WTC11 (cell line): ENCODE results near the gene INTS11. TPM values are rescaled to one million over a fixed set of nuclear protein-coding genes. Genes with fewer than 3 reads are reported as not detected.

ENCODE experiments used
- ATAC-seq: fragments of 200-7000 bp; cut with Tn5 transposase; 2 replicates; pipeline ENCODE4 v1.10.0; 2021; ENCODE audit warnings: mild to moderate bottlenecking, moderate library complexity
- CTCF ChIA-PET: fragments of 300-600 bp; sonication (Branson Sonifier 250); formaldehyde crosslinking; loops from one replicate; lab custom pipeline; 2021; ENCODE audit warnings: antibody characterized with exemption; lab: Charles Lee
- POLR2A ChIA-PET: fragments of 350-600 bp; sonication (Branson Sonifier 250); formaldehyde crosslinking; loops from one replicate; lab custom pipeline; 2021; ENCODE audit warnings: antibody characterized with exemption; lab: Charles Lee
- DNase-seq: peaks from one replicate; pipeline ENCODE4 v3.0.0; 2021; ENCODE audit warnings: low spot score
- H3K27ac Mint-ChIP-seq: 2 replicates; pipeline ENCODE4 v1.8.0; 2021; ENCODE audit warnings: mixed read lengths
- H3K27me3 Mint-ChIP-seq: 2 replicates; pipeline ENCODE4 v1.8.0; 2021; ENCODE audit warnings: low read depth, mild to moderate bottlenecking, moderate library complexity, mixed read lengths
- H3K36me3 Mint-ChIP-seq: 2 replicates; pipeline ENCODE4 v1.8.0; 2021; ENCODE audit warnings: mixed read lengths
- H3K4me1 Mint-ChIP-seq: 2 replicates; pipeline ENCODE4 v1.8.0; 2022; ENCODE audit warnings: mixed read lengths
- H3K4me3 Mint-ChIP-seq: 2 replicates; pipeline ENCODE4 v1.8.0; 2021; ENCODE audit warnings: mild to moderate bottlenecking, moderate library complexity, mixed read lengths
- H3K9me3 Mint-ChIP-seq: 2 replicates; pipeline ENCODE4 v1.8.0; 2021; ENCODE audit warnings: mixed read lengths
- AR ChIP-seq: fragments of 250-450 bp; sonication (Bioruptor Pico); IDR thresholded peaks from 2 replicates; pipeline ENCODE4 v1.9.0; 2021; ENCODE audit warnings: mild to moderate bottlenecking
- ATF3 ChIP-seq: sonication (generic); formaldehyde crosslinking; conservative IDR thresholded peaks from 2 replicates; pipeline ENCODE4 v1.8.1; 2022; ENCODE audit warnings: mild to moderate bottlenecking, missing genetic modification reagents
- CBFB ChIP-seq: sonication (generic); formaldehyde crosslinking; IDR thresholded peaks from 2 replicates; pipeline ENCODE4 v1.8.1; 2022; ENCODE audit warnings: mild to moderate bottlenecking, low read depth, missing genetic modification reagents
- E2F5 ChIP-seq: sonication (generic); formaldehyde crosslinking; IDR thresholded peaks from 2 replicates; pipeline ENCODE4 v1.8.1; 2022; ENCODE audit warnings: mild to moderate bottlenecking, moderate library complexity, missing genetic modification reagents
- ETV6 ChIP-seq: sonication (generic); formaldehyde crosslinking; IDR thresholded peaks from 2 replicates; pipeline ENCODE4 v1.8.1; 2022; ENCODE audit warnings: mild to moderate bottlenecking, missing genetic modification reagents
- GRHL2 ChIP-seq: fragments of 250-450 bp; sonication (Bioruptor Pico); IDR thresholded peaks from 2 replicates; pipeline ENCODE4 v1.8.0; 2022; ENCODE audit warnings: mild to moderate bottlenecking, moderate library complexity; ENCODE audit not compliant: insufficient replicate concordance, severe bottlenecking
- JAZF1 ChIP-seq: fragments of 250-450 bp; sonication (Bioruptor Pico); IDR thresholded peaks from 2 replicates; pipeline ENCODE4 v1.9.0; 2021; ENCODE audit warnings: moderate library complexity, mild to moderate bottlenecking, inconsistent platforms
- JUN ChIP-seq: sonication (generic); formaldehyde crosslinking; IDR thresholded peaks from 2 replicates; pipeline ENCODE4 v1.8.0; 2023; ENCODE audit warnings: mild to moderate bottlenecking, missing genetic modification reagents
- MLX ChIP-seq: sonication (generic); formaldehyde crosslinking; IDR thresholded peaks from 2 replicates; pipeline ENCODE4 v1.8.1; 2023; ENCODE audit warnings: mild to moderate bottlenecking, missing genetic modification reagents, moderate library complexity
- NFE2L1 ChIP-seq: sonication (generic); formaldehyde crosslinking; IDR thresholded peaks from 2 replicates; pipeline ENCODE4 v1.8.1; 2023; ENCODE audit warnings: missing genetic modification reagents
- RELA ChIP-seq: sonication (generic); formaldehyde crosslinking; IDR thresholded peaks from 2 replicates; pipeline ENCODE4 v1.8.1; 2022; ENCODE audit warnings: missing genetic modification reagents, mild to moderate bottlenecking, borderline replicate concordance
- SP1 ChIP-seq: sonication (generic); formaldehyde crosslinking; conservative IDR thresholded peaks from 2 replicates; pipeline ENCODE4 v1.8.1; 2022; ENCODE audit warnings: missing genetic modification reagents
- TEAD4 ChIP-seq: sonication (generic); formaldehyde crosslinking; IDR thresholded peaks from 2 replicates; pipeline ENCODE4 v1.8.0; 2022; ENCODE audit warnings: mild to moderate bottlenecking, missing genetic modification reagents
- TP53 ChIP-seq: sonication (generic); formaldehyde crosslinking; IDR thresholded peaks from 2 replicates; pipeline ENCODE4 v1.8.1; 2023; ENCODE audit warnings: mild to moderate bottlenecking, missing genetic modification reagents
- USF1 ChIP-seq: sonication (generic); formaldehyde crosslinking; IDR thresholded peaks from 2 replicates; pipeline ENCODE4 v1.8.0; 2022; ENCODE audit warnings: mild to moderate bottlenecking, missing genetic modification reagents
- ZBTB43 ChIP-seq: sonication (generic); formaldehyde crosslinking; IDR thresholded peaks from 2 replicates; pipeline ENCODE4 v1.8.1; 2023; ENCODE audit warnings: mild to moderate bottlenecking, missing genetic modification reagents
- ZNF423 ChIP-seq: fragments of 250-450 bp; sonication (Bioruptor Pico); IDR thresholded peaks from 2 replicates; pipeline ENCODE4 v2.1.2; 2022; ENCODE audit warnings: mild to moderate bottlenecking, moderate library complexity
- ZNF671 ChIP-seq: fragments of 250-450 bp; sonication (Bioruptor Pico); IDR thresholded peaks from 2 replicates; pipeline ENCODE4 v1.8.0; 2021; ENCODE audit warnings: mild to moderate bottlenecking
- total RNA-seq: library from RNA; stranded (reverse); gene quantifications from 3 replicates; pipeline ENCODE4 v1.2.3, GENCODE V29; 2021

The INTS11 gene
- total RNA-seq, 1 experiment from 2014 or later: 170 TPM

- Mint-ChIP-seq H3K4me1 (peaks cover 11% of the 10 kb centered on the region), H3K36me3 (peaks cover 6% of the 10 kb centered on the region), H3K27me3 (no peaks in the 10 kb centered on the region), H3K9me3 (no peaks in the 10 kb centered on the region), H3K27ac (no peak overlapping the region), H3K4me3 (peak overlapping the region; percentile 78)
- ATAC-seq: peak; percentile 3
- TF ChIP-seq ZBTB43 (CRISPR knock-in tag): no peak
- no peak for TF ChIP-seq NFE2L1 (CRISPR knock-in tag)
- TF ChIP-seq E2F5 (CRISPR knock-in tag): no peak
- no peak for TF ChIP-seq ZNF671
- no peak for TF ChIP-seq JAZF1 (CRISPR knock-in tag)
- TF ChIP-seq TP53 (CRISPR knock-in tag): no peak
- TF ChIP-seq USF1 (CRISPR knock-in tag): peak; percentile 3; the same call in 1 of the 2 replicates
- TF ChIP-seq ATF3 (CRISPR knock-in tag): no peak
- TF ChIP-seq AR (CRISPR knock-in tag): no peak
- no peak for TF ChIP-seq RELA (CRISPR knock-in tag)
- TF ChIP-seq SP1 (CRISPR knock-in tag): no peak
- no peak for TF ChIP-seq ZNF423 (CRISPR knock-in tag)
- peak; percentile 65; the same call in 1 of the 2 replicates for TF ChIP-seq JUN (CRISPR knock-in tag)
- TF ChIP-seq GRHL2 (CRISPR knock-in tag): no peak
- no peak for TF ChIP-seq ETV6 (CRISPR knock-in tag)
- POLR2A ChIA-PET: no interaction called here
- no peak for DNase-seq
- CTCF ChIA-PET: interaction anchor here (0.6 kb wide), 1 partner anchor 45 kb away, joined by 6 read pairs; no protein-coding TSS in a partner anchor
These were observed 356 bp downstream of the INTS11 start for GRCh38 chr1:1324084-1324523.

GRCh38 chr1:1322952-1323351 is 1.5 kb downstream of the INTS11 start:
- H3K27me3 Mint-ChIP-seq: no peaks in the 10 kb centered on the region
- H3K36me3 Mint-ChIP-seq: peaks cover 8% of the 10 kb centered on the region
- peak overlapping the region; percentile 41; the same call in 1 of the 2 replicates for H3K27ac Mint-ChIP-seq
- H3K9me3 Mint-ChIP-seq: no peaks in the 10 kb centered on the region
- DNase-seq (no peak), ATAC-seq (no peak)
- CTCF ChIA-PET: no interaction called here
- POLR2A ChIA-PET: no interaction called here
- TF ChIP-seq MLX (no peak), TEAD4 (no peak), CBFB (CRISPR knock-in tag) (no peak), ZNF671 (no peak)
- peak overlapping the region; percentile 87 for H3K4me3 Mint-ChIP-seq
- peaks cover 11% of the 10 kb centered on the region for H3K4me1 Mint-ChIP-seq
